ENCODE data around the gene CTIF.
A peak's percentile ranks its signal among the peaks of the same experiment; 100 is the strongest.

CTIF gene

DNA sequence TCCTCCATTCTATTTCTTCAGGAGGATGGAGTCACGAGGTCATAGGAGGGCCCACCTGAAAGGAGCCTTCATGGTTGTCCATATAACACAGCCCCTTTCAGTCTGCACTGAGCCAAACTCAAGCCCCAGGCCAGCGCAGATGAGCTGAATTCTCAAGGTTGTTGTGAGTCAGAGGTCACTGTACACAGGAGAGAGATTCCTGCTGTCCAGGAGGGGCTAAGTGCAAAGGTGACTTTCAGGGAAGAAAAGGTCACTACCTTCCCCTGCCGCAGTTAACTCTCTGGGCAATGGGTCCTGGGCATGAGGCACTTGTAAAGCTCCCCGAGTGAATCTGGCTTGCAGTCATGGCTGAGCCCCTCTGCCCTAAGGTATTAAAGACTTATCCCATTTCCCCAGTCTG lies 150.7 kb downstream of the CTIF start:
- no peak for DNase-seq

DNA sequence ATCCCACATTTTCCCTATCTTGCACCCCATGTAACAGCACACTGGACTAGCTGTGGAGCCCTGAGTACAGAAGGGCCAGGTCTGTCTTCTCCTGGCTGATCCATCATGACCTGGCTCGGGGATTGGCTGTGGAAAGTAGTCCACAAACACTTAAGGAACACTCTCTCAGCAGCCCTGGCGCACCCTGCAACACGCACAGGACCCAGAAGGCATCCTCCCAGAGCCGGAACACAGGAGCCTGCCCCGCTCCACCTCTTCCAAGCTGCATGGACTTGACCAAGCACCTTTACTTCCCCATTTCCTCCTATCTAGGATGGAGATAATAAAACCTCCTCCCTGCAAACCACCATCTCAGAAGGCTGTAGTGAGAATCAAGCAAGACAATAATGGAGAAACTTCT lies 151.7 kb downstream of the CTIF start:
- DNase-seq: no peak

DNA sequence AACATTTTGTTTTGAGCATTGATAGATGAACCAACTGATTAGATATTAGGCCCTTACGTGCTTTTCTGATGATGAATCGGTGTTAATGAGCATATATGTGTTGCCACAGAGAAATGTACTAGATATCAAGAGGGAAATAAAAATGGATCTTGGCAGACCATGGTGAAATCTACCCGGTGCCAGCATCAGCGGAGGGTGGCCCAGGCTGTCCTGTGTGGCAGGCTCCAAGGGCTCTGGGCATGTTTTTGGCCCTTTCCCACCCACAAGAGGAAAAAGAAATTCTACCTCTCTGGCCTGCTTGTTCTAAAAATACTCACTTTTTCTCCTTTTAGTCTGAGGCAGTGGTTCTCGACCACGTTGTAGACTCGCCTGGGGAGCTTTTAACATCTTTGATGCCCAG lies 154.2 kb downstream of the CTIF start:
- no peak for DNase-seq

DNA sequence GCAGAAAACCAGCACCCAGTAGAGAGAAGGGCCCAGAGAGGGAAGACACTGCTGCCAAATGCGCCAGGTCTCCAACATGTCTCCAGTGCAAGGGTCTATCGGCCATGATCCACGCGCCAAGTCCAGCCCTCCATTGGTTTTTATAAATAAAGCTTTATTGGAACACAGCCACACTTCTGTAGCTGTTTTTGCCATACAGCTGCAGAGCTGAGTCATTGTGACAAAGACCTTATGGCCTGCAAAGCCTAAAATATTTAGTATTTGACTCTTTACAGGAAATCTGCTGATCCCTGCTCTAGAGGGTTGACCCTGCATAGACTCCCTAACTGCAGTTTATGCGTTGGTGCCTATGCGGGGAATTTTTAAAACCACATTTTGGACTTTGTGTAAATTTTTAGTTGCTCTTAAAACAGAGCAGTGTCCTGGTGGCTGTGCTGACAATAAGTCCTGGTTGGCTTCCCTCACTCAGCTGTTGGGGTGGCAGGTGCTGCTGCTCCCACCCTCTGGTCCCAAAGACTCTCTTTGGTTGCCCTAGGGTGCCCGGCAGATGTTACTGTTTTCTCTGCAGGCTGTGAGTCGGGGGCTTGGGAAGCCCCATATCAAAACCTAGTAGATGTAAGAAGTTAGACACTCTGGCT lies 154.9 kb downstream of the CTIF start:
- no peak for DNase-seq

DNA sequence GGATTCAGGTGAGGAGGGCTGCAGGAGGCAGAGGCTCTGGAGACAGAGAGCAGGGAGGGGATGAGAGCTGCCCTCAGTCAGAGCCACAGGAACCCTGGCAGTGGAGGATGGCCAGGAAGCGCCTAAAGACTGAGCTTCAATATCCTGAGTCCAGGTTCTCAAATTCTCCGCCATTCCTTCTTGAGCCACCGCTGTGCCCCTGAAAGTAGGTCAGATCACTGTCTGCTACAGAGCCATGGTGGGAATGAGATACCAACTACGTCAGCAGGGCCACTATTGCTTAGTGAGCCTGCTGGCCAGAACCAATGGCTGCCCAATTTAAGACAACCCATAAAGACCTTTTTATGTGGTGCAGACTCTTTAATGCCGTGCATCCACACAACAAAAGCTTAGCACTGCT lies 155.5 kb downstream of the CTIF start:
- DNase-seq: no peak

DNA sequence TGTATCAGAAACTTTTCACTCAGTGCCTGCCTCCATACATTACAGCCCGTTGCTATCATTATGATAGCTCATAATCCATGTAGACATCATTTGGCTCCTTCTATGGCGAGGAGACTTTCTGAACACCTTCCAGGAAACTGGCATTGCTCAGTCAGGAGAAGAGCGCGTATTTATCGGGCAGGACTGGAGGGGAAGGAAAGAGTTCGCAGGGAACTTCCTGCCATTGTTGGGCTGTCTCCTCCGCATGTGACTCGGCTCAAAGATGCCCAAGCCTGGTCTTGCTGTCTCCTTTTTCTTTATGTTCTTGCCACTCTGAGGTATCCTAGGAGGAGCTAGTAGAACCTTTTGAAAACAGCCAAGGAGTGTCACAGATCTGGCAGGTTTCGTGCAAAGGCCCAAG lies 156.8 kb downstream of the CTIF start:
- no peak for DNase-seq

DNA sequence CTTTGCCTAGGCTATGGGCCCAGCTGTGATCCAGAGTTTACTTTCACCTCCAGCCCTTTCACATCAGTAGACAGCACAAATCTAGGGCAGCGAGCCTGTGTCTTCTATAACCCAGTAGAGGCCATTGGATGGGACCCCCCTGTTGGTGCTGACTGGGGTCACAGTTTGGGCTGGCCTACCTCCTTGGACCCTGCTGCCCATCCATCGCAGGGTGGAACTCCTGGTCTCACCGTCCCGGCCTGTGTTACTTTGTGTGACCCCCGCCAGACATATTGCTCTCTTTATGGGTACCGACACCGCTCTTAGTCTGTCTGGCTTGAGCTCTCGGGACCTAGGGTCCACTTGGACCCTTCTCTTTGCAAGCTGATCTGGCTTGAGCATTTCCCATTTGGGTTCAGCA lies 157.4 kb downstream of the CTIF start:
- DNase-seq: no peak

DNA sequence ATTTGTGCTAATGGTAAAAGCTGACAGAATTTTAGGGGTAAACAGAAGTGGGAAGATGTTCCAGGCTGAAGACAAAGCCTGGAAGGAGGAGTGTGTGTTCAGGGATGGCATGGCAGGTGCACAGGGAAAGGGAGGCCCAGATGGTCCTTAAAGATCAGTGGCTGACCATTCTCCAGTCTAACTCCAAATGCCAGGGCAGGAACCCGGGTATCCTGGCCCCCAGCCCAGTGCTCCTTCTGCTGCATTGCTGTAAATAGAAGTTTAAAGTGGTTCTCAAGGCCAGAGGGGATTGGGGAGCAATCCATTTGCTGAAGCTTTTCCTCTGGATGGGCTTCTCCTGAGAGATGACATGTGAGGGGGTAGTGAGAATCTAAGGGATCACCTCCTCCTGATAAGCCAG lies 158.6 kb downstream of the CTIF start:
- DNase-seq: no peak

DNA sequence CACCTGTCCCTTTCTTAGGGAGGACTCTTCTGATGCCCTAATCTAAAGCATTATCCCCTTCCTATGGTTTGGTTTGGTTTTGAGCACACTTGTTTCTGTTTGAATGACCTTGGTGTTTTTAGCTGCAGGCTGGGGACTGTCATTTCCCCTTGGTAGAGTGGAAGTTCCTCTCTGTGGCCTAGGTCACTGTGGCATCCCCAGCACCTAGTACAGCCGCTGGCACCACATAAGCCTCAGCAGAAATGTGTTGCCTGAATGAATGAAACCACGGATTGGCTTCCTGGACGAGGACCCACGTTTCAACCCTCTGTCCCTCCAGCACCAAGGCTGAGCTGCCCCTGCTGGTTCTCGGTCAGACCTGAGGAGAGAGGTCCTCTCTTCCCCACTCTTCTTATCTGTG lies 159.9 kb downstream of the CTIF start:
- DNase-seq: no peak

DNA sequence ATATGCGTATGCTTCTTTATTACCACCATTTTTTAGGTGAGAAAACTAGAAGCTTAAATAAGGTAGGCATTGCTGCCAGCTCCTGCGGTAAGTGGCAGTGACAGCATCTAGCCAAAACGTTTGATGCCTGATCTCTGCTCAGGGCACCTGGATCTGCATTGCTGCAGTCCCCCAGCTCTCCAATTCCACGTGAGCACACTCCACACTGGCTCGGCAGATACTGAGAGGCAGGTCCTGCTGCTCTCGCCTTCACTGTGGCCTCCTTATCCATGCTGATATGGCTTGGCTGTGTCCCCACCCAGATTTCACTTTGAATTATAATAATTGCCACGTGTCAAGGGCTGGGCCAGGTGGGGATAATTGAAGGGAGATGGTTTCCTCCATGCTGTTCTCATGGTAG lies 160.9 kb downstream of the CTIF start:
- DNase-seq: no peak

DNA sequence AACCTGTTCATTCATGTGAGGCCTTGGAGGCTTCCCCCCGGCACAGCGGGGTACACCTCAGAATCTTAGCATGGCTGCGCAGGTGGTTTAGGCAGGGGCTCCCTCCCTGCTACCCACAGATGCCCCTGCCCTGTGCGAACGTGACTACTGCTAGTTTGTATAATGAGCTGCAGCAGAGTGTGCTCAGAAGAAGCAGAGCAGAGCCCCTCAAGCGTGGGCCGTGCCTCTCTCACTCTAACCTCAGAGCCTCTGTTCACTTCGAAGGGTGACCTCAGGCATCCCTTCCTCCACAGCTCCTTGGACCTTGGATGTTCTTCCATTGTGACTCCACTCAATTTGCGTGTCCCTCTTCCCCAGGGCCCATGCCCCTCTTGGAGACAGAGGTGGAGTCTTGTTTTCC lies 161.6 kb downstream of the CTIF start:
- no peak for DNase-seq

DNA sequence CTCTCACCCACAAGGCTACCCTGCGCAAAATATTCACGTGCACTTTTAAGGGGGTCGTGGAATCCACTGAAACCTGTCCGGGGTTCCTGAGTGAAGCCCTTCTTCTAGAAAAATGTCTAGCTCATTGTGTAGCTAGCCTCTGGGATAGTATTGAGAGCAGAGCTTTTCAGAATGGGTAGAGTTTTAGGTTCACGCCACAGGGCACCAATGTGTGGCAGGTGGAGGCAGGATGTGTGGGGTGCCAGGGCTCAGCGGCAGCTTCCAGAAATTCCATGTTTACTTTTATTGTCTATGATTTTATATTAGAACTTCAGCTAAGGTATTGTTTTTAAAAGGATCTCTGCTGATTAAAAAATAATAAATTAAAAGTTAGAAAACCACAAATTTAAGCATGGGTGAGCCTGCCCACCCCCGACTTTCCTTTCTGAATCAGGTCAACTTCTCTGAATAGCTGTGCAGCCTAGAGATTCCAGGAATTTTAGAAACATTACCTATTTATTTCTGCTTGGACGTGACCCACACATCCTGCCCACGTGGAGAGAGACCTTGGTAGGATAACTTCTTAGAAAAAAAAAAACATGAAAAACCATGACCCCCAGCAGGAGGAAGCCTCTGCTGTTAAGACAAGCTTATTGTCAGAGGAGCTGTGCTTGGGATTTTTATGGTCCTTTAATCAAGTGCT lies 163.7 kb downstream of the CTIF start:
- DNase-seq: no peak

DNA sequence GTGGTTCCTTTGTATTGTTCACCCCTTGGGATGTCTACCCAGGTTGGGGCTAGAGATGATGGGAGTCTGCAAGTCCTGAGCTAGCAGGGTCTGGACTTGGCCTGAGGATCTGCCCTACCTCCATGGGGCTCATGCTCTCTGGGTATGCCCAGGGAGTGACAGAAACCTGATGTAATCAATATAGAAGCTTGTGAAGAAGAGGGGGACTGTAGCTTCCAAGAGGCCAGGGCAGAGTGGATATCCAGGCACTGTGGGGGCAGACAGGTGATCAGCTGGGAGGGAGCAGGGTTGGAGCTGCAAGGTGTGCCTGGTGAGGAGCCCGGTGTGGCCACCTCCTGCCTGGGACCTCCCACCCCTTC lies 164.2 kb downstream of the CTIF start:
- no peak for DNase-seq

DNA sequence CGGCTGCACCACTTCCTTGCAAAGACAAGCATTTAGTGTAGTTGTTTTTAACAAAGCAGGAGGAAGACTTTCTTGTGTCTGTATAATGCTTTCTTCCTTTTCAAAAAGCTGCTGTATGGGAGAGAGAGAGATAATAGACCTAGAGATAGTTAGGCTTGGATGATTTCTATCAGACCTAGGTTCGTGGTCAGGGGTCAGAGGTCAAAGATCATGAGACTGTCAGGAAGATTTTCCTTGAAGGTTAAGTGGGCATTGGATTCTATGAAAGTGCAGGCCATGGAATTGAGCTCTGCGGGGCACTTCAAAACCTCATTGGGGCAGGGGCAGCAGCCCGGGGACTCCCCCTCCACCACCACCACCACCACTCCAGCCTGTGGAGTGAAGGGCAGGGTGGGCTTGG lies 164.6 kb downstream of the CTIF start:
- no peak for DNase-seq

DNA sequence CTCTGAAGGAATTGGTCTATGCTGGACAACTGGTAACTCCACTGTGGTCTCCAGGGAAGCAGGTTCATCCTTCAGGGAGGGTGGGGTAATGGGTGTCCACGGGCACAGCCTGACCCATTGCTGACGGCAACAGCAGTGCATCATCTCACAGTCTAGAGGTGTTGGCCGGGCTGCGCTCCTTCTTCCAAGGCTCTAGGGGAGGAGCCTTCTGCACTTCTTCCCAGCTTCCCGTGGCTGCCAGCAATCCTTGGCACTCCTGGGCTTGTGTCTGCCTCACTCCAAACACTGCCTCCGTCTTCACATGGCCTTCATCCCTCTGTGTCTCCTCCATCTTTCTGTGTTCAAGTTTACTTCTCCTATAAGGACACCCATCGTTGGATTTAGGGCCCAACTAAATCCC lies 166.2 kb downstream of the CTIF start:
- DNase-seq: no peak

DNA sequence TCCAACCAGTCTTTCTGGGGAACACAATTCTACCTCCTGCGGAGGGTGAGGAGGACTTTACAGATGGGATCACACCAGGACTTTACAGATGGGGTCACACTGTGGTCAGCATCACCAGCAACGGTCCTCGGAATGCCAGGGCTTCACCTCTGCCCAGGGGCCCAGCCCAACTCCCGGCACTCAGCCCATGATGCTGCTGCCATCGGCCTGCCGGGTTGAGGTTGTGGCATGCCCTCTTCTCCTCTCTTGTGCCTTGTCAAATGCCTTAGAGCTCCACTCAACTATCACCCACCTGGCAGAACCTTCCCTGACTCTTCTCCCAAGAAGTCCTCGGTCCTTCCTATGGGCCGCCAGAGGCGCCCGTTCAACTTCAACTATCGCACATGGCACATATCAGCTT lies 166.7 kb downstream of the CTIF start:
- DNase-seq: no peak

DNA sequence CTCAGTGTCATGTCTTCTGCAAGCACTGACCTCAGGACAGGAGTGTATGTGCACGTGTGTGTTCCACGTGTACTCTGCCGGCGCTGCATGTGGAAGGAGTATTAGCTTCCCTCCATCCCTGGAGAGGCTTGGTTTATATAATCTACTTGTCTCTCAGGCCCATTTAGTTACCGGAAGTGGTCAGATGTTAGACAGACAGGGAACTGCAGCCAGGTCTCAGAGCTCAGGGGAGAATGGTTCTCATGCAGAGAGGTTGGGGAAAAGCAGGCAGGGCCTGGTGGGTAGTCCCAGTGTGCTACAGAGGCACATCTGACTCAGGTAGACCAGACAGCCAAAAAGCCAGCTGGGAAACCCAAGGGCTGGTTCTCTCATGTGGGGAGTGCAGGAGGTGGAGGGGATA lies 167.9 kb downstream of the CTIF start:
- DNase-seq: no peak

DNA sequence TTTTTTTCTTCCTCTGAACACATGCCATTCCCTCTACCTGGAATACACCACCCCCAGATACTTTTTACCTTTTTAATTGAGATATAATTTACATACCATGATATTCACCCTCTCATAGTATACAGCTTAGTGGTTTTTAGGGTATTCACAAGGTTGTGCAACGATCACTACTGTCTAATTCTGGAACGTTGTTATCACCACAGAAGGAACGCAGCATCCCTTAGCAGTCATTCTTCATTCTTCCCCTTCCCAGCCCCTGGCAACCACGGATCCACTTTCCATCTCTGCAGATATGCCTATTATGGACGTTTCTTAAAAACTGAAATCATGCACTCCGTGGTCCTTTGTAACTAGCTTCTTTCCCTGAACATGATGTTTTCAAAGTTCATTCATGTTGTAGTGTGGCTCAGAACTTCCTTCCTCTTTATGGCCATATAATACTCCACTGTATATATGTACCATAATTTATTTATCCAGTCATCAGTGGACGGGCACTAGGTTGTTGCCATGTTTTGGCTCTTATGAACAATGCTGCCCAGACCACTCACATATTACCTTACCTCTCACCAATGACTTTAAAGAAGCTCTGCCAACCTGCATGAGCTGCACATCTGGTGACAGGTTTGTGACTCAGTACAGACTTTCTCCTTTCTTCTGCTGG lies 168.9 kb downstream of the CTIF start:
- no peak for DNase-seq

DNA sequence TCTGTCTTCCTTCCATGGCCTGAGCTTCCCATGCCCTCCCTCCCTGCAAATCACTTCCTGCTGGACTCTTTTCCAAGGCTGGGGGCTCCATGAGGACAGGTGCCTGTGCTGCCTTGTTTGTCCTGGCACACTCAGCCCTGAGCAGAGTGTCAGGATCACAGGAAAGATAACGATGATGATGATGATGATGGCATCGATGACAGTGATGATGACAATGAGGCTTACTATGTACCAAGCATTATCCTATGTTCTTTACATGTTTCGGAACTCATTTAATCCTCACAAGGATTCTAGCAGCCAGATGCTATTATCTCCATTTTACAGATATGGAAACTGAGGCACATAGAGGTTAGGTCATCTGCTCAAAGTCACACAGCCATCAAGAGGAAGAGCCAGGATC lies 170.0 kb downstream of the CTIF start:
- no peak for DNase-seq

DNA sequence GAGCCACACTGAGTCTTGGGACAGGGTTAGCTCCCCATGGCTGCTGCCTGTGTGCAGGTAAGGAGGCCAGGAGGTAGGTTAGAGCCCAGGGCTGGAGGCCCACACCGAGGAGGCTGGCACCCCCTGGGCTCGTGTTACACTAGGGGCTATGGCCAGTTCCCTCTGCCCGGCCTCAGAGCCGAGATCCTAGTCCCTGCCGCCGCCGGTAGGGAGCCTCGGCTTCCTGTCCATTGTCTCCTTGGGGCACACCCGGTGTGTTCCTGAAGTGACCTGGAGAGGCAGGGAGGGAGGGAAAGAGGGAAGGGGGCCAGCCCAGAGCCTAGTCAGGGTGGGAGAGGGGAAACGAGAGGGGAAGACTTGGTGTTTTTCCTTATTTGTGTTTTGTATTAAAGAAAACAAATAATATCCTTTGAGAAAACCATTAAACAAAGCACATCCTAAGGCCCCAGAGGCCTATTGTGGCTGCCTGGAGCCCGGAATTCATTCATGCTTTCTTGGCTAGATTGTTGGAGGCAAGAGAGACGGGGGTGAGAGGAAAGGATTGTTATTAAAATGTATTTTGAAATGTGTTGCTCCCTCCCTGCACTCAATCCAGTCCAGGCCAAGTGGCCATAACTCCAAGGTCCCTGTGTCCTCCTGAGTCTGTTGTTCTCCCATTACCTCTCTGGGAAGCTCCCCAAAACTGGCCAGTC lies 170.7 kb downstream of the CTIF start:
- DNase-seq: no peak

DNA sequence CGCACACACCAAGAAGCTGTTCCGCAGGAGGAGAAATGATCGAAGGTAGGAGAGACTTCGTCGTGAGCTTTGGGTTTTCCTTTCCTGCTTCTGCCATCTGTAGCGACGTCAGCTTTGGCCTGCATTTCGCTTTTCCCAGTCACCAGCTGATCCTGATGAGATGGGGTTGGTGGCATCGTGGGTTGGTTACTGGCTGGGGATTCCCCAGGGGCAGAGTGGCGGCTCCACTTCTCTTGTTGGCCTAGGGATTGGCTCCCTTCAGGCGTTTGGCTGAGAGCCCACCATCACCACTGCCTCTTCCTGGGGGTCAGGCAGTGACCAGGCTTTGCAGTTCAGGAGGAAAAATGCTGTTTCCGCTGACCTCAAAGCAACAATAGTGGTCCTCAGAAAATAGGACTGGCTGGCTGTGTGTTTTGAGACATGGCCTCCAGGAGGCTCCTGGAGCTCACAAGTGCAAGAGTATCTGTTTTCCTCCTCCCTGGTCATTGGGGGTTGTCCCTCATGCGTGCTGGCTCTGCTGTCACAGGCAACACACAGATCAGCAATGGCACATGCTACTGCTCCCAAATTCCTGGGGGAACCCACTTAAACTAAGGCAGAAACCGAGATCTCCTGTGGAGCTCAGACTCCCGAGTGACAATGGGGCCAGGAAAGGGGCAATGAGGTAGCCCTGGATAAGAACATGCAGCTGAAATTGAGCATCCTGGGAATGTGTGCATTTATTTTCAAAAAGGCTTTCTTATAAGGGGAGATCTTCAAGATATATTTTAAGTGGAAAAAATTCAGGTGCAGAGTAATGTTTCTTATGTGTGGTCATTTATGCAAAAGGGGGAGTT lies 173.0 kb downstream of the CTIF start:
- peak; percentile 21 to 22 for DNase-seq

DNA sequence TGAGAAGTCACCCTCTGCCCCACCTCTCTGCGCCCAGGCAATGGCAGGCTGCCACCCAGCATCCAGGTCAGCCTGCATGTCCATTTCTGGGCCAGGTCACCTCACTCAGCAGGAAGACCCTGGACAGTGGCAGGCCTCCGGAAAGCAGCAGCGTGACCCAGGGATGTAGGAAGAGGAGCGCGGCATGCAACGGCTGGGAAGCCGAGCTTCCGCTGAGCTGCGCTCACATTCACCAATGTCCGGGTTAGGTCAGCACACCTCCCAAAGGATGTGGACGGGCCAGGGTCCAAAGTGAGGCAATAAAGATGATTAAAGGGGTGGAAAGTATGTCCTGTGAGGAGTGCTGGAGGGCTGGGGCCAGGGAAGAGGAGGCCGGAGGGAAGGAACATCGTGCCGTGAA lies 174.5 kb downstream of the CTIF start:
- no peak for DNase-seq

DNA sequence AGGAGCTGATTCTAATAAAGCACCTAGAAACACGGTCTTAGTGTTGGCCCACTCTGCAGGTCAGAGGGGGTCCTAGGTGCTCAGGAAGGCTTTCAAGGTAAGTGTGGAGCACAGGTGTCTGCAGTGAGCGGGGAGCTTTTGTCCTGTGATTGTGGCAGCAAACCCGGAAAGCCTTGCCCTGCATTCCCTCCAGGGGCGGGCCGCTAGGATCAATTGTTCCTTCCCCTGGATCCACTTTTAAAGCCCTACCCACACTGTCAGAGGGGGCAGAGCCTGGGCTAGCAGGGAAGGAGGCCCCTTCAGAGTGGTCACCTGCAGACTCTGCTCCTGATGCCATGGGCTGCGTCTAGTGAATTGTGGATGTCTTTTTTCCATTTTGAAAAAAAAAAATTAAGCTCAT lies 176.0 kb downstream of the CTIF start:
- no peak for DNase-seq

Data from CD4-positive, alpha-beta T cell treated with Interleukin-1 beta for 1 hour (primary cell).